A549 treated with RU486 at 1 μM for 4 hours (cell line): ENCODE measurements around the gene AKR1A1. TPM values are rescaled to one million over a fixed set of nuclear protein-coding genes. Genes with fewer than 3 reads are reported as not detected.

Experiments used
- total RNA-seq: library from RNA; stranded (reverse); fragments of 200-300 nt; extraction: Qiagen RNA extraction; gene quantifications from 5 replicates; pipeline ENCODE4 v1.2.3, GENCODE V29; 2022; ENCODE audit warnings: low read depth

Gene AKR1A1
- 77.8 to 84.9 TPM (median 79.2 TPM) in 5 replicates for total RNA-seq

GRCh38 chr1:45550401-45551351, at the start of gene AKR1A1:
Gene AKR1A1 (plus strand): TSS chr1:45550826. CDS start chr1:45561795, 10,969 bp downstream.

DNA sequence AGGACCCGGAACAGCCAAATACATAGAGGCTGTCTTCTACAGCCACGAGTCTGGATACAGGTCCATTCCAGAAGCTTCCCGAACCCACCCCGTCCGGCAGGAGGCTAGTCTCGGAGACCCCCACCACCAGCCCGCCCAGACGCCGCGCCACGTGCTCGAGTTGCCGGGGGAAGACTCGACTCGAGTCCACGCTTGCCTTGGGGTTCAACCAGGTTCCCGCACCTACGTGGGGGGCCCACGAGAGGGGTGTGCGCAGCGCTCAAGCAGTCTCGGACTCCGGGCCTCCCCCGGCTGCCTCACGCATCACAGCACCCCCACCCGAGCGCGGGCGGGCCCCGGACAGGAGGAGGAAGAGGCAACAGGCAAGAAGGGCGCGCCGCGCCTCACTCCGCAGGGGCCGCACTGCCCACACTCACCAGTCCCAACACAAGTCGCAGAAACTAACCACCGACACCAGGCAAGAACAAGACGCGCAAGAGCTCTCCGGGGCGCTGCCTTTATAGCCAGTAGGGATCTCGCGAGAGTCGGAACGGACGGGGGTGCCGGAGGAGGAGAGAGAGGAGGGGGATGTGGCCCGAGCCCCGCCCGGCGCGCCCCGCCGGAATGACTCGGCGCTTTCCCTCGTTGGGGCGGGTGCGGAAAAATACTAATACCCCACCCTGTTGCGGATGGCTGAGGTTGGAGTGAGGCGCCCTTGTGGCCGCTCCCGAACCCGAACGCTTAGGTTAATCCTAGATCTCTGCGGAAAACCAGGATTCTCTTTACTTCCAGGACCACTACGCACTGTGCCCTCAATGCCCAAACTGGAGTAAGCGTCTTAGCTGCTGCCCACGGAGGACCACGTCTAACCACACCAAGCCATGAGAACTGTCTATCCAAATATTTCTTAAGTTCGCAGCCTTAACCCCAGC, 29.0 kb upstream of the AKR1A1 start, which contains the start of gene PRDX1:
PRDX1 (minus strand) TSS at position 472 of the 911 bp plus-strand sequence. CDS start 2,841 bp downstream, outside the sequence.

DNA sequence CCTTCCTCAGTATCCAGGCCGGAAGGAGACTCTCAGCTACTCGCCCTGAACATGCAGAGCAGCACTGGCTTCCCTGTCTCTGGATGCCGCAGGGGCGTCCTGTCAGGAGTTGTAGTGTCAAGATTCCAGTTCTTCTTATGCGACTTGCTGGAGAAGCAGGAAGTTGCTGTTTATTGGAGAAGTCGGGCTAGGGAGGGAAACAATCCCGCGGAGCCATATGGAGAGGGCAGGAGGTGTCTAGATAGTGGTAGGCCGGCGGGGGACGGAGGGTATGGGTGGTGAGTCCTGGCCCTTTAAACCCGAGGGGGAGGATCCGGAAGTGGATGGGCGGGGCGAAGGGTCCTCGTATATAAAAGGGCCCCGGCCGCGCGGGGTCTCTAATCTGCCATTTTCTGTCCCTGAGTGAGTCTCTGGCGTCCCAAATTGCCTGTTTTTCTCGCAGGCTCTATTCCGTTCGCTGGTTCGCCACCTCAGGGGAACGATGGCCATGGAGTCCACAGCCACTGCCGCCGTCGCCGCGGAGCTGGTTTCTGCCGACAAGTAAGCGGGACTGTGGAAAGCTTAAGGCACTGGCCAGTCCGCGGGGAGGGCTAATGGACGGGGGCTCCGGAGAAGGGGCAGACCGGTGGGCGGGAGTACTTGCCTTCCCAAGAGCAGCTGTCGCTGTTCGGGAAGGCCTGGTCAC, 33.2 kb downstream of the AKR1A1 start, which contains the start of gene NASP:
NASP (plus strand) TSS at position 376 of the 685 bp plus-strand sequence; CDS start at position 482, 106 bp downstream.

Other genes with a start within 250 kb of the AKR1A1 start
- 3.6 to 6.2 TPM (median 4.7 TPM) in 5 replicates for gene HPDL, start 223.9 kb upstream of the AKR1A1 start, total RNA-seq
- 12.0 to 15.6 TPM (median 15.0 TPM) in 5 replicates for gene TOE1, start 210.7 kb upstream of the AKR1A1 start, total RNA-seq
- gene MUTYH, start 210.4 kb upstream of the AKR1A1 start, total RNA-seq: 6.3 to 9.9 TPM (median 9.3 TPM) in 5 replicates
- gene TESK2, start 59.7 kb upstream of the AKR1A1 start, total RNA-seq: 0.24 to 0.43 TPM (median 0.33 TPM) in 5 replicates
- gene CCDC163, start 50.8 kb upstream of the AKR1A1 start, total RNA-seq: 1.2 to 1.9 TPM (median 1.6 TPM) in 5 replicates
- gene MMACHC, start 50.5 kb upstream of the AKR1A1 start, total RNA-seq: 1.8 to 2.2 TPM (median 2.1 TPM) in 5 replicates
- 2,055 to 2,382 TPM (median 2,124 TPM) in 5 replicates for gene PRDX1, start 28.9 kb upstream of the AKR1A1 start, total RNA-seq
- 115 to 165 TPM (median 133 TPM) in 5 replicates for gene NASP, start 33.2 kb downstream of the AKR1A1 start, total RNA-seq
- 0.15 to 0.54 TPM (median 0.32 TPM) in 5 replicates for gene CCDC17, start 73.2 kb downstream of the AKR1A1 start, total RNA-seq
- 32.5 to 42.1 TPM (median 36.3 TPM) in 5 replicates for gene GPBP1L1, start 135.7 kb downstream of the AKR1A1 start, total RNA-seq
- gene TMEM69, start 137.4 kb downstream of the AKR1A1 start, total RNA-seq: 16.2 to 24.0 TPM (median 20.1 TPM) in 5 replicates
- gene IPP, start 199.8 kb downstream of the AKR1A1 start, total RNA-seq: 3.2 to 4.8 TPM (median 4.3 TPM) in 5 replicates